ENCODE measurements around the gene NFIX. TPM values are rescaled to one million over a fixed set of nuclear protein-coding genes. Genes with fewer than 3 reads are reported as not detected.

NFIX gene
- total and polyA plus RNA-seq, 5 donors = 67.4 to 168 (median 146) TPM

- intact Hi-C loops (cut with DNase I) = no loop called here
- H3K4me3 ChIP-seq (ENCODE audit: low read length) = no peak overlapping the region
- ATAC-seq (peak; percentile 5 to 10), DNase-seq (peak; percentile 59 to 80 (median 74))
- H3K27ac ChIP-seq (ENCODE audit: low read length) = peak overlapping the region; percentile 77
- no peaks in the 10 kb centered on the region for H3K27me3 ChIP-seq (ENCODE audit: control insufficient read depth, insufficient read depth)
- H3K4me1 ChIP-seq (ENCODE audit: control insufficient read depth, insufficient read depth, low read length) = peaks cover 40% of the 10 kb centered on the region
- 64% methylated on average over 32 of the region's 32 CpGs for WGBS
- no peaks in the 10 kb centered on the region for H3K9me3 ChIP-seq (ENCODE audit: control insufficient read depth, low read length)
Measured at GRCh38 chr19:13070425-13071140, 75.3 kb downstream of the NFIX start.

GRCh38 chr19:13071444-13072187, 76.3 kb downstream of the NFIX start:
- no peak for DNase-seq
- Histone ChIP-seq H3K27me3 (ENCODE audit: control insufficient read depth, insufficient read depth) (no peaks in the 10 kb centered on the region), H3K27ac (ENCODE audit: low read length) (no peak overlapping the region), H3K9me3 (ENCODE audit: control insufficient read depth, low read length) (no peaks in the 10 kb centered on the region), H3K4me1 (ENCODE audit: control insufficient read depth, insufficient read depth, low read length) (peaks cover 34% of the 10 kb centered on the region), H3K4me3 (ENCODE audit: low read length) (no peak overlapping the region)
- intact Hi-C loops (cut with DNase I) = no loop called here
- ATAC-seq = no peak
- 72% methylated on average over 9 of the region's 9 CpGs for WGBS

GRCh38 chr19:13072188-13072908, 77.1 kb downstream of the NFIX start:
- intact Hi-C loops (cut with DNase I) = no loop called here

GRCh38 chr19:13073263-13073662, 78.0 kb downstream of the NFIX start:
- H3K4me1 ChIP-seq (ENCODE audit: control insufficient read depth, insufficient read depth, low read length) = peaks cover 32% of the 10 kb centered on the region
- no peak overlapping the region for H3K27ac ChIP-seq (ENCODE audit: low read length)
- intact Hi-C loops (cut with DNase I) = no loop called here
- 79% methylated on average over 5 of the region's 5 CpGs for WGBS
- H3K9me3 ChIP-seq (ENCODE audit: control insufficient read depth, low read length) = no peaks in the 10 kb centered on the region
- ATAC-seq (no peak), DNase-seq (no peak)
- H3K4me3 ChIP-seq (ENCODE audit: low read length) = no peak overlapping the region
- no peaks in the 10 kb centered on the region for H3K27me3 ChIP-seq (ENCODE audit: control insufficient read depth, insufficient read depth)

More at GRCh38 chr19:13072188-13072908, 77.1 kb downstream of the NFIX start:
- H3K27me3 ChIP-seq (ENCODE audit: control insufficient read depth, insufficient read depth) = no peaks in the 10 kb centered on the region
- no peak overlapping the region for H3K4me3 ChIP-seq (ENCODE audit: low read length)
- WGBS = 79% methylated on average over 9 of the region's 9 CpGs
- peaks cover 32% of the 10 kb centered on the region for H3K4me1 ChIP-seq (ENCODE audit: control insufficient read depth, insufficient read depth, low read length)
- no peaks in the 10 kb centered on the region for H3K9me3 ChIP-seq (ENCODE audit: control insufficient read depth, low read length)
- DNase-seq = no peak
- no peak overlapping the region for H3K27ac ChIP-seq (ENCODE audit: low read length)
- no peak for ATAC-seq

- Histone ChIP-seq H3K4me1 (ENCODE audit: control insufficient read depth, insufficient read depth, low read length) (peaks cover 28% of the 10 kb centered on the region), H3K27ac (ENCODE audit: low read length) (no peak overlapping the region)
- 74% methylated on average over 4 of the region's 4 CpGs for WGBS
Measured at GRCh38 chr19:13074378-13074777, 79.1 kb downstream of the NFIX start.

GRCh38 chr19:13076320-13076719, 81.0 kb downstream of the NFIX start:
- whole genome bisulfite sequencing = 57% methylated on average over 8 of the region's 8 CpGs
- peaks cover 21% of the 10 kb centered on the region for H3K4me1 ChIP-seq (ENCODE audit: control insufficient read depth, insufficient read depth, low read length)
- no peak for ATAC-seq

More at GRCh38 chr19:13074378-13074777, 79.1 kb downstream of the NFIX start:
- ATAC-seq (no peak), DNase-seq (peak in 2 of 3 donors; percentile 62 to 69)
- no peaks in the 10 kb centered on the region for H3K27me3 ChIP-seq (ENCODE audit: control insufficient read depth, insufficient read depth)
- no peaks in the 10 kb centered on the region for H3K9me3 ChIP-seq (ENCODE audit: control insufficient read depth, low read length)
- no peak overlapping the region for H3K4me3 ChIP-seq (ENCODE audit: low read length)
- intact Hi-C loops (cut with DNase I) = no loop called here

GRCh38 chr19:13076787-13077186, 81.5 kb downstream of the NFIX start:
- peaks cover 21% of the 10 kb centered on the region for H3K4me1 ChIP-seq (ENCODE audit: control insufficient read depth, insufficient read depth, low read length)
- no peak overlapping the region for H3K27ac ChIP-seq (ENCODE audit: low read length)
- peak in 1 of 2 donors; percentile 14 for ATAC-seq
- DNase-seq = peak in 1 of 3 donors; percentile 79
- no peaks in the 10 kb centered on the region for H3K27me3 ChIP-seq (ENCODE audit: control insufficient read depth, insufficient read depth)
- H3K9me3 ChIP-seq (ENCODE audit: control insufficient read depth, low read length) = no peaks in the 10 kb centered on the region
- intact Hi-C loops (cut with DNase I) = no loop called here
- no peak overlapping the region for H3K4me3 ChIP-seq (ENCODE audit: low read length)
- 51% methylated on average over 6 of the region's 6 CpGs for WGBS

More at GRCh38 chr19:13076320-13076719, 81.0 kb downstream of the NFIX start:
- H3K27ac ChIP-seq (ENCODE audit: low read length) = no peak overlapping the region
- H3K4me3 ChIP-seq (ENCODE audit: low read length) = no peak overlapping the region
- no peaks in the 10 kb centered on the region for H3K9me3 ChIP-seq (ENCODE audit: control insufficient read depth, low read length)
- peak in 2 of 3 donors; percentile 65 to 75 for DNase-seq
- intact Hi-C loops (cut with DNase I) = no loop called here
- no peaks in the 10 kb centered on the region for H3K27me3 ChIP-seq (ENCODE audit: control insufficient read depth, insufficient read depth)

- ATAC-seq (no peak), DNase-seq (peak in 1 of 3 donors; percentile 73)
- H3K27me3 ChIP-seq (ENCODE audit: control insufficient read depth, insufficient read depth) = no peaks in the 10 kb centered on the region
- peaks cover 21% of the 10 kb centered on the region for H3K4me1 ChIP-seq (ENCODE audit: control insufficient read depth, insufficient read depth, low read length)
- no peak overlapping the region for H3K27ac ChIP-seq (ENCODE audit: low read length)
- intact Hi-C loops (cut with DNase I) = no loop called here
- no peaks in the 10 kb centered on the region for H3K9me3 ChIP-seq (ENCODE audit: control insufficient read depth, low read length)
- 59% methylated on average over 11 of the region's 11 CpGs for WGBS
- H3K4me3 ChIP-seq (ENCODE audit: low read length) = no peak overlapping the region
Measured at GRCh38 chr19:13077240-13077639, 82.0 kb downstream of the NFIX start.

GRCh38 chr19:13078381-13078780, 83.1 kb downstream of the NFIX start:
- Histone ChIP-seq H3K9me3 (ENCODE audit: control insufficient read depth, low read length) (no peaks in the 10 kb centered on the region), H3K4me3 (ENCODE audit: low read length) (no peak overlapping the region), H3K27ac (ENCODE audit: low read length) (peak overlapping the region; percentile 7), H3K27me3 (ENCODE audit: control insufficient read depth, insufficient read depth) (no peaks in the 10 kb centered on the region), H3K4me1 (ENCODE audit: control insufficient read depth, insufficient read depth, low read length) (peaks cover 23% of the 10 kb centered on the region)
- DNase-seq (no peak), ATAC-seq (no peak)
- intact Hi-C loops (cut with DNase I) = no loop called here
- 80% methylated on average over 10 of the region's 10 CpGs for WGBS

GRCh38 chr19:13078897-13079541, 83.7 kb downstream of the NFIX start:
- intact Hi-C loops (cut with DNase I) = no loop called here
- H3K27ac ChIP-seq (ENCODE audit: low read length) = peak overlapping the region; percentile 65
- no peak overlapping the region for H3K4me3 ChIP-seq (ENCODE audit: low read length)
- peak; percentile 49 to 78 (median 73) for DNase-seq
- WGBS = 45% methylated on average over 12 of the region's 12 CpGs
- ATAC-seq = peak; percentile 20 to 41
- peaks cover 23% of the 10 kb centered on the region for H3K4me1 ChIP-seq (ENCODE audit: control insufficient read depth, insufficient read depth, low read length)
- H3K27me3 ChIP-seq (ENCODE audit: control insufficient read depth, insufficient read depth) = no peaks in the 10 kb centered on the region
- no peaks in the 10 kb centered on the region for H3K9me3 ChIP-seq (ENCODE audit: control insufficient read depth, low read length)

All from right cardiac atrium (tissue), 5 donors.